Measurements from ENCODE around the gene GPR146. TPM values are rescaled to one million over a fixed set of nuclear protein-coding genes. Genes with fewer than 3 reads are reported as not detected.

Gene GPR146
- total and polyA plus RNA-seq, 2 of the 13 experiments (the other 11 are each of a cell fraction or from before 2014, with no cell fraction given): 2.0 to 15.9 TPM

DNA sequence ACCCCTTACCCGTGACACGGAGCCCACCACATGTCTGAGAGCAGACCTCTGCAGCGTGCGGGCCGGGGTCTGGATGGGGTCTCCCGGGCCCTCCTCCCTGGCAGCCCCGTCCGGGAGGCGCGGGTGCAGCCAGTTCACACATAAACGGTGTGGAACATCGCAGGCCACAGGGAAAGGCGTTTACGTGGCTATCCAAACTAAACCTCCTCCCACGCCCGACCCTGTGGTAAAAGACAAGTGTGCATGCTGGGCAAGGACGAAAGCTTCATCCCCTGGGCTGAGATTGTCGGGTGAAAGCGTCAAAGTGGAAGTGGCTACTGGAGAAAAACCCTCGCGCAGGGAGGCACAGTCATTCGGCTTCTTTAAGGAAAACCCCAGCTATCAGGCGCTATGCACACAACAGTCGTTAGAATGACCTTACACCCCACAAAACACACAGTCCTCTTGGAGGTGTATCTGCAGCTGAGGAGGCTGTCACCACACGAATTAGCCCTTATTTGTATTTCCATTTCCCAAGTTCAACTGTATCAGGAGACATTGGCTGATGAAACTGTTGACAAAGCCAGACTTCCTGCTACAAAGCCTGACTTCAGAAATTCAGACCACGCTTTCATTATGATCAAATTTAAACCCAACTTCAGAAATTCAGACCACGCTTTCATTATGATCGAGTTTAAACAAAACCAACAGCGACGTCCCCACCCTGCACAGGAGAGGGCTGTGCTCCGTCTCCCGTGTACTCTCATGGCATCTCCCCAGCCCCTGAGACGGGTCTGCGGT, 58.9 kb downstream of the GPR146 start (continued):
- TF ChIP-seq, protein P1, sequence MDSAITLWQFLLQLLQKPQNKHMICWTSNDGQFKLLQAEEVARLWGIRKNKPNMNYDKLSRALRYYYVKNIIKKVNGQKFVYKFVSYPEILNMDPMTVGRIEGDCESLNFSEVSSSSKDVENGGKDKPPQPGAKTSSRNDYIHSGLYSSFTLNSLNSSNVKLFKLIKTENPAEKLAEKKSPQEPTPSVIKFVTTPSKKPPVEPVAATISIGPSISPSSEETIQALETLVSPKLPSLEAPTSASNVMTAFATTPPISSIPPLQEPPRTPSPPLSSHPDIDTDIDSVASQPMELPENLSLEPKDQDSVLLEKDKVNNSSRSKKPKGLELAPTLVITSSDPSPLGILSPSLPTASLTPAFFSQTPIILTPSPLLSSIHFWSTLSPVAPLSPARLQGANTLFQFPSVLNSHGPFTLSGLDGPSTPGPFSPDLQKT (CRISPR knock-in tag; IDR thresholded peaks at IDR 0.05; ENCODE audit: borderline replicate concordance): no peak
- TF ChIP-seq, protein P2, sequence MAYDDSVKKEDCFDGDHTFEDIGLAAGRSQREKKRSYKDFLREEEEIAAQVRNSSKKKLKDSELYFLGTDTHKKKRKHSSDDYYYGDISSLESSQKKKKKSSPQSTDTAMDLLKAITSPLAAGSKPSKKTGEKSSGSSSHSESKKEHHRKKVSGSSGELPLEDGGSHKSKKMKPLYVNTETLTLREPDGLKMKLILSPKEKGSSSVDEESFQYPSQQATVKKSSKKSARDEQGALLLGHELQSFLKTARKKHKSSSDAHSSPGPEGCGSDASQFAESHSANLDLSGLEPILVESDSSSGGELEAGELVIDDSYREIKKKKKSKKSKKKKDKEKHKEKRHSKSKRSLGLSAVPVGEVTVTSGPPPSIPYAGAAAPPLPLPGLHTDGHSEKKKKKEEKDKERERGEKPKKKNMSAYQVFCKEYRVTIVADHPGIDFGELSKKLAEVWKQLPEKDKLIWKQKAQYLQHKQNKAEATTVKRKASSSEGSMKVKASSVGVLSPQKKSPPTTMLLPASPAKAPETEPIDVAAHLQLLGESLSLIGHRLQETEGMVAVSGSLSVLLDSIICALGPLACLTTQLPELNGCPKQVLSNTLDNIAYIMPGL (CRISPR knock-in tag; IDR thresholded peaks at IDR 0.05; ENCODE audit: borderline replicate concordance in 1 of 2, low read depth in 1 of 2): no peak
- TF ChIP-seq PRMT3 (CRISPR knock-in tag; IDR thresholded peaks at IDR 0.05; ENCODE audit: borderline replicate concordance, low read depth): no peak
- TF ChIP-seq AHR (CRISPR knock-in tag; IDR thresholded peaks at IDR 0.05): no peak
- TF ChIP-seq, protein P3, sequence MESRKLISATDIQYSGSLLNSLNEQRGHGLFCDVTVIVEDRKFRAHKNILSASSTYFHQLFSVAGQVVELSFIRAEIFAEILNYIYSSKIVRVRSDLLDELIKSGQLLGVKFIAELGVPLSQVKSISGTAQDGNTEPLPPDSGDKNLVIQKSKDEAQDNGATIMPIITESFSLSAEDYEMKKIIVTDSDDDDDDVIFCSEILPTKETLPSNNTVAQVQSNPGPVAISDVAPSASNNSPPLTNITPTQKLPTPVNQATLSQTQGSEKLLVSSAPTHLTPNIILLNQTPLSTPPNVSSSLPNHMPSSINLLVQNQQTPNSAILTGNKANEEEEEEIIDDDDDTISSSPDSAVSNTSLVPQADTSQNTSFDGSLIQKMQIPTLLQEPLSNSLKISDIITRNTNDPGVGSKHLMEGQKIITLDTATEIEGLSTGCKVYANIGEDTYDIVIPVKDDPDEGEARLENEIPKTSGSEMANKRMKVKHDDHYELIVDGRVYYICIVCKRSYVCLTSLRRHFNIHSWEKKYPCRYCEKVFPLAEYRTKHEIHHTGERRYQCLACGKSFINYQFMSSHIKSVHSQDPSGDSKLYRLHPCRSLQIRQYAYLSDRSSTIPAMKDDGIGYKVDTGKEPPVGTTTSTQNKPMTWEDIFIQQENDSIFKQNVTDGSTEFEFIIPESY (CRISPR knock-in tag; IDR thresholded peaks at IDR 0.05): peak; percentile 61; the same call in 1 of the 2 replicates
- TF ChIP-seq, protein P4, sequence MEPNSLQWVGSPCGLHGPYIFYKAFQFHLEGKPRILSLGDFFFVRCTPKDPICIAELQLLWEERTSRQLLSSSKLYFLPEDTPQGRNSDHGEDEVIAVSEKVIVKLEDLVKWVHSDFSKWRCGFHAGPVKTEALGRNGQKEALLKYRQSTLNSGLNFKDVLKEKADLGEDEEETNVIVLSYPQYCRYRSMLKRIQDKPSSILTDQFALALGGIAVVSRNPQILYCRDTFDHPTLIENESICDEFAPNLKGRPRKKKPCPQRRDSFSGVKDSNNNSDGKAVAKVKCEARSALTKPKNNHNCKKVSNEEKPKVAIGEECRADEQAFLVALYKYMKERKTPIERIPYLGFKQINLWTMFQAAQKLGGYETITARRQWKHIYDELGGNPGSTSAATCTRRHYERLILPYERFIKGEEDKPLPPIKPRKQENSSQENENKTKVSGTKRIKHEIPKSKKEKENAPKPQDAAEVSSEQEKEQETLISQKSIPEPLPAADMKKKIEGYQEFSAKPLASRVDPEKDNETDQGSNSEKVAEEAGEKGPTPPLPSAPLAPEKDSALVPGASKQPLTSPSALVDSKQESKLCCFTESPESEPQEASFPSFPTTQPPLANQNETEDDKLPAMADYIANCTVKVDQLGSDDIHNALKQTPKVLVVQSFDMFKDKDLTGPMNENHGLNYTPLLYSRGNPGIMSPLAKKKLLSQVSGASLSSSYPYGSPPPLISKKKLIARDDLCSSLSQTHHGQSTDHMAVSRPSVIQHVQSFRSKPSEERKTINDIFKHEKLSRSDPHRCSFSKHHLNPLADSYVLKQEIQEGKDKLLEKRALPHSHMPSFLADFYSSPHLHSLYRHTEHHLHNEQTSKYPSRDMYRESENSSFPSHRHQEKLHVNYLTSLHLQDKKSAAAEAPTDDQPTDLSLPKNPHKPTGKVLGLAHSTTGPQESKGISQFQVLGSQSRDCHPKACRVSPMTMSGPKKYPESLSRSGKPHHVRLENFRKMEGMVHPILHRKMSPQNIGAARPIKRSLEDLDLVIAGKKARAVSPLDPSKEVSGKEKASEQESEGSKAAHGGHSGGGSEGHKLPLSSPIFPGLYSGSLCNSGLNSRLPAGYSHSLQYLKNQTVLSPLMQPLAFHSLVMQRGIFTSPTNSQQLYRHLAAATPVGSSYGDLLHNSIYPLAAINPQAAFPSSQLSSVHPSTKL (CRISPR knock-in tag; IDR thresholded peaks at IDR 0.05): no peak
- no peak for TF ChIP-seq ZEB1 (IDR thresholded peaks at IDR 0.05; ENCODE audit: insufficient replicate concordance, low read depth)
- no peak for TF ChIP-seq MYNN (CRISPR knock-in tag; IDR thresholded peaks at IDR 0.05; ENCODE audit: low read depth)
- TF ChIP-seq HMG20A (CRISPR knock-in tag; IDR thresholded peaks at IDR 0.05; ENCODE audit: borderline replicate concordance): no peak
- TF ChIP-seq BORCS8-MEF2B (CRISPR knock-in tag; IDR thresholded peaks at IDR 0.05): no peak
- TF ChIP-seq TARDBP (CRISPR knock-in tag; IDR thresholded peaks at IDR 0.05): no peak
- TF ChIP-seq ZNF883 (CRISPR knock-in tag; IDR thresholded peaks at IDR 0.05; ENCODE audit: not compliant biosample characterization): no peak
- peak; percentile 31; the same call in 1 of the 2 replicates for TF ChIP-seq CEBPG (CRISPR knock-in tag; IDR thresholded peaks at IDR 0.05)
- no peak for TF ChIP-seq HNRNPLL (IDR thresholded peaks at IDR 0.05; ENCODE audit: low read depth, low read length, poor library complexity, severe bottlenecking)
- no peak for TF ChIP-seq TOPORS (CRISPR knock-in tag; IDR thresholded peaks at IDR 0.05)
- TF ChIP-seq, protein P5, sequence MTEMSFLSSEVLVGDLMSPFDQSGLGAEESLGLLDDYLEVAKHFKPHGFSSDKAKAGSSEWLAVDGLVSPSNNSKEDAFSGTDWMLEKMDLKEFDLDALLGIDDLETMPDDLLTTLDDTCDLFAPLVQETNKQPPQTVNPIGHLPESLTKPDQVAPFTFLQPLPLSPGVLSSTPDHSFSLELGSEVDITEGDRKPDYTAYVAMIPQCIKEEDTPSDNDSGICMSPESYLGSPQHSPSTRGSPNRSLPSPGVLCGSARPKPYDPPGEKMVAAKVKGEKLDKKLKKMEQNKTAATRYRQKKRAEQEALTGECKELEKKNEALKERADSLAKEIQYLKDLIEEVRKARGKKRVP (CRISPR knock-in tag; IDR thresholded peaks at IDR 0.05): peak in 1 of 2 experiments; percentile 80; a peak in 2 of 4 replicates
- peak; percentile 85 for TF ChIP-seq ZNF3 (CRISPR knock-in tag; IDR thresholded peaks at IDR 0.05)

Measured in HepG2 (cell line).